ENCODE results near the gene HACE1.

- TF ChIP-seq CTCF (conservative IDR thresholded peaks at IDR 0.05; ENCODE audit: low read length) = no peak
- TF ChIP-seq EZH2phosphoT487 (IDR thresholded peaks at IDR 0.05; ENCODE audit: borderline replicate concordance) = no peak
These were observed 148.3 kb downstream of the HACE1 start for GRCh38 chr6:104711371-104711770.

Measured in Loucy (cell line).